CD4-positive, alpha-beta T cell treated with Interleukin-6 for 4 hours (primary cell): ENCODE results near the gene SYTL1.

ENCODE experiments used
- DNase-seq: peaks from one replicate; pipeline ENCODE4 v3.0.0-alpha.2; 2020; ENCODE audit warnings: mixed read lengths

The SYTL1 gene

GRCh38 chr1:27392096-27392777, 50.4 kb downstream of the SYTL1 start, which contains the start of gene GPR3:
TSS of gene GPR3 (plus strand) at chr1:27392622. CDS start at chr1:27393799, 1,177 bp downstream.
- peak; percentile 95 for DNase-seq

- no peak for DNase-seq
These were observed 51.2 kb downstream of the SYTL1 start for GRCh38 chr1:27392778-27393635.

GRCh38 chr1:27393641-27394281, 51.9 kb downstream of the SYTL1 start:
- DNase-seq: no peak

- DNase-seq: no peak
These were observed 52.4 kb downstream of the SYTL1 start for GRCh38 chr1:27394282-27394658.

- DNase-seq: no peak
These were observed 53.1 kb downstream of the SYTL1 start for GRCh38 chr1:27394925-27395324.

- peak; percentile 81 for DNase-seq
These were observed 53.8 kb downstream of the SYTL1 start for GRCh38 chr1:27395441-27396195.

GRCh38 chr1:27397110-27397509, 55.3 kb downstream of the SYTL1 start:
- no peak for DNase-seq

GRCh38 chr1:27397749-27398148, 55.9 kb downstream of the SYTL1 start:
- DNase-seq: no peak

GRCh38 chr1:27398405-27399149, 56.8 kb downstream of the SYTL1 start:
- DNase-seq: no peak

- DNase-seq: no peak
These were observed 57.6 kb downstream of the SYTL1 start for GRCh38 chr1:27399251-27400025.

- no peak for DNase-seq
These were observed 58.5 kb downstream of the SYTL1 start for GRCh38 chr1:27400082-27400962.

GRCh38 chr1:27400963-27401341, 59.1 kb downstream of the SYTL1 start:
- DNase-seq: no peak

GRCh38 chr1:27402349-27402754, 60.5 kb downstream of the SYTL1 start:
- peak; percentile 50 for DNase-seq

GRCh38 chr1:27403065-27403726, 61.4 kb downstream of the SYTL1 start:
- peak; percentile 47 for DNase-seq
